ENCODE data around the gene FANCG.

The FANCG gene

GRCh38 chr9:35044071-35044470 lies 35.7 kb downstream of the FANCG start:
- H3K4me3 ChIP-seq (ENCODE audit: low read length in 2 of 2) = no peak overlapping the region
- H3K36me3 ChIP-seq (ENCODE audit: control insufficient read depth in 2 of 2, insufficient read depth in 2 of 2, low read length in 2 of 2) = peaks cover 18 to 31% of the 10 kb centered on the region in 2 donors
- H3K27me3 ChIP-seq (ENCODE audit: control insufficient read depth in 2 of 2, insufficient read depth in 2 of 2, low read length in 2 of 2) = no peaks in the 10 kb centered on the region
- no peak overlapping the region for H3K9ac ChIP-seq (ENCODE audit: low read depth in 1 of 2, low read length in 2 of 2)
- no peaks in the 10 kb centered on the region for H3K4me1 ChIP-seq (ENCODE audit: control insufficient read depth in 2 of 2, insufficient read depth in 2 of 2, low read length in 2 of 2)
- H3K27ac ChIP-seq (ENCODE audit: low read depth in 2 of 2, low read length in 2 of 2) = no peak overlapping the region
- no peaks in the 10 kb centered on the region for H3K9me3 ChIP-seq (ENCODE audit: control insufficient read depth in 2 of 2, low read length in 2 of 2)

- Histone ChIP-seq H3K4me1 (ENCODE audit: control insufficient read depth in 2 of 2, insufficient read depth in 2 of 2, low read length in 2 of 2) (no peaks in the 10 kb centered on the region), H3K9ac (ENCODE audit: low read depth in 1 of 2, low read length in 2 of 2) (no peak overlapping the region), H3K27me3 (ENCODE audit: control insufficient read depth in 2 of 2, insufficient read depth in 2 of 2, low read length in 2 of 2) (no peaks in the 10 kb centered on the region), H3K27ac (ENCODE audit: low read depth in 2 of 2, low read length in 2 of 2) (no peak overlapping the region), H3K36me3 (ENCODE audit: control insufficient read depth in 2 of 2, insufficient read depth in 2 of 2, low read length in 2 of 2) (peaks cover 18 to 27% of the 10 kb centered on the region in 2 donors), H3K9me3 (ENCODE audit: control insufficient read depth in 2 of 2, low read length in 2 of 2) (no peaks in the 10 kb centered on the region), H3K4me3 (ENCODE audit: low read length in 2 of 2) (no peak overlapping the region)
Measured at GRCh38 chr9:35042891-35043545, 36.7 kb downstream of the FANCG start.

- H3K4me3 ChIP-seq (ENCODE audit: low read length in 2 of 2) = no peak overlapping the region
- no peaks in the 10 kb centered on the region for H3K27me3 ChIP-seq (ENCODE audit: control insufficient read depth in 2 of 2, insufficient read depth in 2 of 2, low read length in 2 of 2)
- H3K36me3 ChIP-seq (ENCODE audit: control insufficient read depth in 2 of 2, insufficient read depth in 2 of 2, low read length in 2 of 2) = peaks cover 18 to 22% of the 10 kb centered on the region in 2 donors
- no peaks in the 10 kb centered on the region for H3K9me3 ChIP-seq (ENCODE audit: control insufficient read depth in 2 of 2, low read length in 2 of 2)
- H3K9ac ChIP-seq (ENCODE audit: low read depth in 1 of 2, low read length in 2 of 2) = no peak overlapping the region
- H3K27ac ChIP-seq (ENCODE audit: low read depth in 2 of 2, low read length in 2 of 2) = no peak overlapping the region
- H3K4me1 ChIP-seq (ENCODE audit: control insufficient read depth in 2 of 2, insufficient read depth in 2 of 2, low read length in 2 of 2) = no peaks in the 10 kb centered on the region
Measured at GRCh38 chr9:35042081-35042604, 37.6 kb downstream of the FANCG start.

- H3K9me3 ChIP-seq (ENCODE audit: control insufficient read depth in 2 of 2, low read length in 2 of 2) = no peaks in the 10 kb centered on the region
- no peak overlapping the region for H3K27ac ChIP-seq (ENCODE audit: low read depth in 2 of 2, low read length in 2 of 2)
- no peaks in the 10 kb centered on the region for H3K4me1 ChIP-seq (ENCODE audit: control insufficient read depth in 2 of 2, insufficient read depth in 2 of 2, low read length in 2 of 2)
- no peak overlapping the region for H3K9ac ChIP-seq (ENCODE audit: low read depth in 1 of 2, low read length in 2 of 2)
- peaks cover 0 to 4% of the 10 kb centered on the region in 2 donors for H3K36me3 ChIP-seq (ENCODE audit: control insufficient read depth in 2 of 2, insufficient read depth in 2 of 2, low read length in 2 of 2)
- peak overlapping the region in 1 of 2 donors; percentile 31 for H3K4me3 ChIP-seq (ENCODE audit: low read length in 2 of 2)
- H3K27me3 ChIP-seq (ENCODE audit: control insufficient read depth in 2 of 2, insufficient read depth in 2 of 2, low read length in 2 of 2) = no peaks in the 10 kb centered on the region
Measured at GRCh38 chr9:35035851-35036701, 43.7 kb downstream of the FANCG start.

- Histone ChIP-seq H3K36me3 (ENCODE audit: control insufficient read depth in 2 of 2, insufficient read depth in 2 of 2, low read length in 2 of 2) (peaks cover 0 to 4% of the 10 kb centered on the region in 2 donors), H3K27me3 (ENCODE audit: control insufficient read depth in 2 of 2, insufficient read depth in 2 of 2, low read length in 2 of 2) (no peaks in the 10 kb centered on the region), H3K9me3 (ENCODE audit: control insufficient read depth in 2 of 2, low read length in 2 of 2) (no peaks in the 10 kb centered on the region), H3K4me3 (ENCODE audit: low read length in 2 of 2) (no peak overlapping the region), H3K9ac (ENCODE audit: low read depth in 1 of 2, low read length in 2 of 2) (no peak overlapping the region), H3K27ac (ENCODE audit: low read depth in 2 of 2, low read length in 2 of 2) (no peak overlapping the region), H3K4me1 (ENCODE audit: control insufficient read depth in 2 of 2, insufficient read depth in 2 of 2, low read length in 2 of 2) (no peaks in the 10 kb centered on the region)
Measured at GRCh38 chr9:35033101-35033500, 46.6 kb downstream of the FANCG start.

- H3K36me3 ChIP-seq (ENCODE audit: control insufficient read depth in 2 of 2, insufficient read depth in 2 of 2, low read length in 2 of 2) = no peaks in the 10 kb centered on the region
- H3K27ac ChIP-seq (ENCODE audit: low read depth in 2 of 2, low read length in 2 of 2) = no peak overlapping the region
- H3K27me3 ChIP-seq (ENCODE audit: control insufficient read depth in 2 of 2, insufficient read depth in 2 of 2, low read length in 2 of 2) = no peaks in the 10 kb centered on the region
- no peak overlapping the region for H3K4me3 ChIP-seq (ENCODE audit: low read length in 2 of 2)
- no peak overlapping the region for H3K9ac ChIP-seq (ENCODE audit: low read depth in 1 of 2, low read length in 2 of 2)
- H3K4me1 ChIP-seq (ENCODE audit: control insufficient read depth in 2 of 2, insufficient read depth in 2 of 2, low read length in 2 of 2) = no peaks in the 10 kb centered on the region
- H3K9me3 ChIP-seq (ENCODE audit: control insufficient read depth in 2 of 2, low read length in 2 of 2) = no peaks in the 10 kb centered on the region
Measured at GRCh38 chr9:35029852-35030251, 49.9 kb downstream of the FANCG start.

- Histone ChIP-seq H3K4me1 (ENCODE audit: control insufficient read depth in 2 of 2, insufficient read depth in 2 of 2, low read length in 2 of 2) (no peaks in the 10 kb centered on the region), H3K4me3 (ENCODE audit: low read length in 2 of 2) (no peak overlapping the region), H3K36me3 (ENCODE audit: control insufficient read depth in 2 of 2, insufficient read depth in 2 of 2, low read length in 2 of 2) (no peaks in the 10 kb centered on the region), H3K27ac (ENCODE audit: low read depth in 2 of 2, low read length in 2 of 2) (no peak overlapping the region), H3K27me3 (ENCODE audit: control insufficient read depth in 2 of 2, insufficient read depth in 2 of 2, low read length in 2 of 2) (no peaks in the 10 kb centered on the region), H3K9ac (ENCODE audit: low read depth in 1 of 2, low read length in 2 of 2) (no peak overlapping the region), H3K9me3 (ENCODE audit: control insufficient read depth in 2 of 2, low read length in 2 of 2) (no peaks in the 10 kb centered on the region)
Measured at GRCh38 chr9:35029241-35029640, 50.5 kb downstream of the FANCG start.

GRCh38 chr9:35028341-35028740 lies 51.4 kb downstream of the FANCG start:
- H3K36me3 ChIP-seq (ENCODE audit: control insufficient read depth in 2 of 2, insufficient read depth in 2 of 2, low read length in 2 of 2) = no peaks in the 10 kb centered on the region
- H3K9ac ChIP-seq (ENCODE audit: low read depth in 1 of 2, low read length in 2 of 2) = no peak overlapping the region
- H3K9me3 ChIP-seq (ENCODE audit: control insufficient read depth in 2 of 2, low read length in 2 of 2) = no peaks in the 10 kb centered on the region
- H3K27ac ChIP-seq (ENCODE audit: low read depth in 2 of 2, low read length in 2 of 2) = no peak overlapping the region
- no peak overlapping the region for H3K4me3 ChIP-seq (ENCODE audit: low read length in 2 of 2)
- H3K27me3 ChIP-seq (ENCODE audit: control insufficient read depth in 2 of 2, insufficient read depth in 2 of 2, low read length in 2 of 2) = no peaks in the 10 kb centered on the region
- no peaks in the 10 kb centered on the region for H3K4me1 ChIP-seq (ENCODE audit: control insufficient read depth in 2 of 2, insufficient read depth in 2 of 2, low read length in 2 of 2)

GRCh38 chr9:35027860-35028259 lies 51.9 kb downstream of the FANCG start:
- H3K27ac ChIP-seq (ENCODE audit: low read depth in 2 of 2, low read length in 2 of 2) = no peak overlapping the region
- H3K9ac ChIP-seq (ENCODE audit: low read depth in 1 of 2, low read length in 2 of 2) = no peak overlapping the region
- no peak overlapping the region for H3K4me3 ChIP-seq (ENCODE audit: low read length in 2 of 2)
- H3K27me3 ChIP-seq (ENCODE audit: control insufficient read depth in 2 of 2, insufficient read depth in 2 of 2, low read length in 2 of 2) = no peaks in the 10 kb centered on the region
- no peaks in the 10 kb centered on the region for H3K36me3 ChIP-seq (ENCODE audit: control insufficient read depth in 2 of 2, insufficient read depth in 2 of 2, low read length in 2 of 2)
- no peaks in the 10 kb centered on the region for H3K9me3 ChIP-seq (ENCODE audit: control insufficient read depth in 2 of 2, low read length in 2 of 2)
- no peaks in the 10 kb centered on the region for H3K4me1 ChIP-seq (ENCODE audit: control insufficient read depth in 2 of 2, insufficient read depth in 2 of 2, low read length in 2 of 2)

GRCh38 chr9:35027374-35027773 lies 52.4 kb downstream of the FANCG start:
- H3K27ac ChIP-seq (ENCODE audit: low read depth in 2 of 2, low read length in 2 of 2) = no peak overlapping the region
- no peaks in the 10 kb centered on the region for H3K36me3 ChIP-seq (ENCODE audit: control insufficient read depth in 2 of 2, insufficient read depth in 2 of 2, low read length in 2 of 2)
- H3K9me3 ChIP-seq (ENCODE audit: control insufficient read depth in 2 of 2, low read length in 2 of 2) = no peaks in the 10 kb centered on the region
- H3K9ac ChIP-seq (ENCODE audit: low read depth in 1 of 2, low read length in 2 of 2) = no peak overlapping the region
- no peaks in the 10 kb centered on the region for H3K4me1 ChIP-seq (ENCODE audit: control insufficient read depth in 2 of 2, insufficient read depth in 2 of 2, low read length in 2 of 2)
- H3K4me3 ChIP-seq (ENCODE audit: low read length in 2 of 2) = no peak overlapping the region
- H3K27me3 ChIP-seq (ENCODE audit: control insufficient read depth in 2 of 2, insufficient read depth in 2 of 2, low read length in 2 of 2) = no peaks in the 10 kb centered on the region

Data from mucosa of rectum (tissue), 2 donors.